HG02943 (cell line): Measurements from ENCODE around the gene PTCH2.

Experiments
- ATAC-seq: cut with Tn5 transposase; IDR thresholded peaks from one replicate; pipeline ENCODE4 v1.9.1; 2021; ENCODE audit warnings: mild to moderate bottlenecking, low read depth, moderate library complexity; ENCODE audit not compliant: unreplicated experiment

Gene PTCH2, protein sequence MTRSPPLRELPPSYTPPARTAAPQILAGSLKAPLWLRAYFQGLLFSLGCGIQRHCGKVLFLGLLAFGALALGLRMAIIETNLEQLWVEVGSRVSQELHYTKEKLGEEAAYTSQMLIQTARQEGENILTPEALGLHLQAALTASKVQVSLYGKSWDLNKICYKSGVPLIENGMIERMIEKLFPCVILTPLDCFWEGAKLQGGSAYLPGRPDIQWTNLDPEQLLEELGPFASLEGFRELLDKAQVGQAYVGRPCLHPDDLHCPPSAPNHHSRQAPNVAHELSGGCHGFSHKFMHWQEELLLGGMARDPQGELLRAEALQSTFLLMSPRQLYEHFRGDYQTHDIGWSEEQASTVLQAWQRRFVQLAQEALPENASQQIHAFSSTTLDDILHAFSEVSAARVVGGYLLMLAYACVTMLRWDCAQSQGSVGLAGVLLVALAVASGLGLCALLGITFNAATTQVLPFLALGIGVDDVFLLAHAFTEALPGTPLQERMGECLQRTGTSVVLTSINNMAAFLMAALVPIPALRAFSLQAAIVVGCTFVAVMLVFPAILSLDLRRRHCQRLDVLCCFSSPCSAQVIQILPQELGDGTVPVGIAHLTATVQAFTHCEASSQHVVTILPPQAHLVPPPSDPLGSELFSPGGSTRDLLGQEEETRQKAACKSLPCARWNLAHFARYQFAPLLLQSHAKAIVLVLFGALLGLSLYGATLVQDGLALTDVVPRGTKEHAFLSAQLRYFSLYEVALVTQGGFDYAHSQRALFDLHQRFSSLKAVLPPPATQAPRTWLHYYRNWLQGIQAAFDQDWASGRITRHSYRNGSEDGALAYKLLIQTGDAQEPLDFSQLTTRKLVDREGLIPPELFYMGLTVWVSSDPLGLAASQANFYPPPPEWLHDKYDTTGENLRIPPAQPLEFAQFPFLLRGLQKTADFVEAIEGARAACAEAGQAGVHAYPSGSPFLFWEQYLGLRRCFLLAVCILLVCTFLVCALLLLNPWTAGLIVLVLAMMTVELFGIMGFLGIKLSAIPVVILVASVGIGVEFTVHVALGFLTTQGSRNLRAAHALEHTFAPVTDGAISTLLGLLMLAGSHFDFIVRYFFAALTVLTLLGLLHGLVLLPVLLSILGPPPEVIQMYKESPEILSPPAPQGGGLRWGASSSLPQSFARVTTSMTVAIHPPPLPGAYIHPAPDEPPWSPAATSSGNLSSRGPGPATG

DNA sequence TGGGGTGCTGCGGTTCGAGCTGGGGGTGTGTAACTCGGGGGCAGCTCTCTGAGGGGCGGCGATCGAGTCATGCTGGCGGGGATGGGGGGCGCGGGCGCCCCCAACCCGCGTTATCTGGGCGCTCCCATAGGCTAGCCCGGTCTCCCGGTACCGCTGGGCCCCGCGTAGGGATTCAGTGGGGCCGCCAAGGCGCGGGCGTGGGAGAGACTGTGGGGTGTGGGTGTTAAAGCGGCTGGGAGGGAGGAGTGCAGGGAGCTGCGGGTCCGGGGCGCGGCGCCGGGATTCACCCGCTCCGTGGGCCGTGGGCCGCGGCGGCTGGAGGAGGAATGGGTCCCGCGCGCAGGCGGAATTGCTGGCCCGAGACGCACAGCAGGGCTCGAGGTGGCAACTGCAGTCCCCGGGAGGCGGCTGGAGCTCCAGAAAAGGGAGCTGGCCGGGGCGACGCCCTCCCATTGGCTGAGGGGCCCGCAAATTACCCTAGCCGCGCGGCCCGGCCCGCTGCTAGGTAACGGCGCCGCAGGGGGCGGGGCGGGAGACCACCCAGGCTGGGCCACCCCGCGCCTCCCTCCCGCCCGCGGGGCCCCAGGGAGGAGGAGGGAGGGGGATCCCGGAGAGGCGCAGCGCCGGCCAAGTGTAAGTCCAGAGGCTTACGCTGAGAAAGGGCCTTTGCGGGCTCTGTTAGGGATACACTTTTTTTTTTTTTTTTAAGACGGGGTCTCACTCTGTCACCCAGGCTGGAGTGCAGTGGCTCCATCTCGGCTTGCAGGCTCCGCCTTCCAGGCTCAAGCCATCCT lies at the start of gene PTCH2:
Gene PTCH2, minus strand, starts transcription at position 392 of the 794 bp plus-strand sequence. Its CDS starts 321 bp downstream, at position 71.
- no peak for ATAC-seq

- no peak for ATAC-seq
Measured at GRCh38 chr1:44890007-44890406, 47.0 kb upstream of the PTCH2 start.

GRCh38 chr1:44885406-44885805 lies 42.4 kb upstream of the PTCH2 start:
- ATAC-seq = no peak

GRCh38 chr1:44884746-44885145 lies 41.7 kb upstream of the PTCH2 start:
- no peak for ATAC-seq

- no peak for ATAC-seq
Measured at GRCh38 chr1:44881011-44881632, 38.1 kb upstream of the PTCH2 start.

DNA sequence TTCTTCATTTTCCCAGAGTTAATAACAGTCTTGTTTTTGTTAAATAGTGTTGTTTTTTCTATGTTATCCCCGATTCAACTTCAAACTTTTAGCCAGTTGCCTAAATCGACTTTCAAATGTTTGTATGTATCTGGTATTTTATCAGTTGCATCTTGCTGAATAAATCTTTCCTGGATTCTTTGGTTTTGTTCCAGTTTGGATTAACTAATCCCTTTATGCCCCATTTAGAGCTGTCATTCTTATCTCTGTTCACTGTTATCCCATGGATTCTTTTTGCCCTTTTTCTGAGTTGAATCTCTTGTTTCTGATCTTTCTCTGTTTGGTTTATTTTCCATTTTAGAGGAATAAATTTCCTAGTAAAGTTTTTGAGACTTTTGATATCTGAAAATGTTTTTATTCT lies 31.1 kb upstream of the PTCH2 start:
- no peak for ATAC-seq

DNA sequence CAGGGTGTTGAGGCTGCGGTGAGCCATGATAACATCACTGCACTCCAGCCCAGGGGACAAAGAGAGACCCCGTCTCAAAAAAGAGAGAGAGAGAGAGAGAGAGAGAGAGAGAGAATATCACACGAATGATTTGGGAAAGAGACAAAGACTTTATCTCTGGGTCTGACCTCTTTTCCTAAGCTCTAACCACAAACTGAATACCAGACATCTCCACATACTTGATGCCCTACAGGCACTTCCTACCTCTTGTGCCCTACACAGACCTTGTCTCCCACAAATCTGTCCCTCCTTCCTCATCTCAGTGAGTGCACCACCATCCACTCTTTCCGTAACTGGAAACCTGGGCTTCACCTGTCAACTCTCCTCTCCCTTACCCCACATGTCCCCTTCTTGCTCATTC lies 27.0 kb upstream of the PTCH2 start:
- ATAC-seq = no peak

- no peak for ATAC-seq
Measured at GRCh38 chr1:44867801-44868200, 24.7 kb upstream of the PTCH2 start.

- ATAC-seq = no peak
Measured at GRCh38 chr1:44862829-44863401, 19.9 kb upstream of the PTCH2 start.

DNA sequence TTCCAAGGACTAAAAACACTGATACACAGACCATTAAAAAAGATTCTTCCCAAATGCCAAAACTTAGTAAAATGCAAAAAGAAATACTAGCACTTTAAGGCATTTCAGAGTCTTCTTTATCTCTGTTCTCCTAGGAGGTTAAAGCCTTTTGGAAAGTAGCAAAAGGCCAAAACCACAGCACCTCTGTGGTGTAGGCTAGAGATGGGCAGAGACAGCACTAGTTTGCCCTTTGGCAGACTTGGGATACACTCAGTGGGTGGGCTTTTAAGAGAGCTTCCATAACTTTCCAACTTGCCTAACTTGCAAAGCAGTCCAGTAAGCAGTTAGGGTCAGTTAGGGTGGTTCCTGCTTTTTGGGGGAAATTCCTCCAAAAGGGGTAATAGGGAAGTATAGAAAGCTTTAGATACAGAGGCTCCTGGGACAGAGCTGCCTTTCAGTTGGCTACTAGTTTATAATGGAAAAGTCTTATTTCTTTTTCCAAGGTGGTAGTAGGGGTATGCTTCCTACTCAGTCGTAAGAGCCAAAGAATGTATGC lies 17.9 kb upstream of the PTCH2 start:
- ATAC-seq = no peak

DNA sequence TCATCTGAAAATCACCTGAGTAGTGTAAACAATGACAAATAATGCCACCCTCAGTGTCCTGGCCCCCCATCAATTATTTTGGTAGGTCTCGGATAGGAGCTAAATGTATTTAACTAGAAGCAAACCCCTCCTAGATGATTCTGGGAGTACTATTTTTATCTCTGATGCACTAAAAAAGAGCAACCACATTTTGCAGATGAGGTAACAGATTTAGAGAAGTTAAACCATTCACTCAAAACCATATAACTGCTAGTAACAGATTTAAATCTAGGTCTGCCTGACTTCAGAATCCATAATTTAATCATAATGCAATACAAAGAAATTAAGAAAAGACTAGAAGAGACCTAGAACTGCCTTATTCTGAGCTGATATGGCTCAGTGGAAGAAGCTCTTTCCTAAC lies 17.3 kb upstream of the PTCH2 start:
- no peak for ATAC-seq

DNA sequence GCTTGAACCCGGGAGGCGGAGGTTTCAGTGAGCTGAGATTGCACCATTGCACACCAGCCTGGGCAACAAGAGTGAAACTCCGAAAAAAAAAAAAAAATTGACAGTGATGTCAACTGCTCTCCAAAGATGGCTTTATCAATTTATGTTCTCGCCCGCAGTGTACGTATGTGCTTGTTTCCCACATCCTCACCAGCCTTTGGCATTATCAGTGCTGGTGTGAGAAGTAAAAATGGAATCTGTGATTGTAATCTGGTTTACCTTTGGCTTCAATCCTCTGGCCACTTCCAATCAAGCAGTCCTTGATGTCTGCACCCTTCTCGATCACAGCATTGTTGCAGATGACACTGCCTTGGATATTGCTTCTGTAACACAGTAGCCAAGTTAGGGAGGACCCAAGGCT lies 14.4 kb upstream of the PTCH2 start:
- ATAC-seq = no peak

DNA sequence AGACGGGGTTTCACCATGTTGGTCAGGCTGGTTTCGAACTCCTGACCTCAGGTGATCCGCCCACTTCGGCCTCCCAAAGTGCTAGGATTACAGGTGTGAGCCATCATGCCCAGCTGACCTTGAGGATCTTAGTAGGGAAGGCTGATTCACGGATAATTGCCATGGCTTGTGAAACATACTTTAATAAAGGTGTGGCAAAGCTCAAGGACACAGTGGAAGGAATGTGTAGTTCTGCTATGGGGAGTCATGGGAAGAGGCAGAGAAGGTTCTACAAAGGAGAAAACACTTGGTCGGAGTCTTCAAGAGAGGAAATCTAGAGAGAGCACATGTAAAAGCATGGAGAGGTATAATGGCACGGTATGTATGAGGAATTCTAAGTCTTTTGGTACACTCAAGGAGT lies 12.7 kb upstream of the PTCH2 start:
- no peak for ATAC-seq

DNA sequence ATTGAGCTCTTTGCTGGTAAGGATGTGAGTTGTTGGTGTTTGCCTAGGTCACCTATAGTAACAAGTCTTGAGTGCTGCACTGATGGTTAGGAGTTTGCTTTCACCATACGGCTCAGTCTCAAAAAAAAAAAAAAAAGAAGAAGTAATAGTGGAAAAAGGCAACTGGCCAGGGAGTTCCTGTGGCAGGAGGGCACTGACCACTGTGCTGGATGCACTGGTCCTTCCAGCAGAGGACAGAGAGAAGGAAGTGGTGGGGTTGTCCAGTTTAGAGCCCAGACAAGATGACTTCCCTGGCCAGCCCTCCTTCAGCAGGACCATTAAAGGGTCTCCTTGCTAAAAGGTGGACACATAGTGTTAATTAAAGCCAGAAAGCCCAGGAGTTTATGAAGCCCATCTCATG lies 11.9 kb upstream of the PTCH2 start:
- no peak for ATAC-seq

DNA sequence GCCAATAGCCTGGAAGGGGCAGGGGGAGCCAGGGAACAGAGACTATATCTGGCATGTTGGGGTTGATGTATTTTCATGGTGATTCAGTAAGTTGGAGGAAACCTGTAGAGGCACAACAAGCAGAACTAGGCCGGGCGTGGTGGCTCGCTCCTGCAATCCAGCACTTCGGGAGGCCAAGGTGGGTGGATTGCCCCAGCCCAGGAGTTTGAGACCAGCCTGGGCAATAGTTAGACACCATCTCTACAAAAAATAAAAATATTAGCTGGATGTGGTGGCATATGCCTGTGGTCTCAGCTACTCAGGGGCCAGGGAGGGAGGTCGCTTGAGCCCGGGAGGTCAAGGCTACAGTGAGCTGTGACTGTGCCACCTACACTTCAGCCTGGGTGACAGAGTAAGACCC lies 10.1 kb upstream of the PTCH2 start:
- ATAC-seq = no peak

DNA sequence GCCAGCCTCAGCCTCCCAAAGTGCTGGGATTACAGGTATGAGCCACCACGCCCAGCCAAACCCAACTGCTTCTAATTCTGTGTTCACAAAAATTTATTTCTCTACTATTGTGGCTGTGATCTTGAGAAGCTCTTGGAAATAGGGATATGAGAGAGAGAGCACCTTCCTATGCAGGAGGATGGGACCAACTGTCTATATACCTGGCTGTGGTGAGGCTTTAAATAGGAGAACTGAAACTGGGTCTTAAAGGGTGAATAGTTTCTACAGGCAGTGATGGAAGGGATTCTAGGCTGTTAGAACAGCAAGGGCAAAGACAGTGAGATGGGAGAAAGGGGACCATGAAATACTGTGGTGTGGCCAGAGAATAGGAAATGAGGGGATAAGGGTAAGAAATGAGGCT lies 8.3 kb upstream of the PTCH2 start:
- no peak for ATAC-seq

DNA sequence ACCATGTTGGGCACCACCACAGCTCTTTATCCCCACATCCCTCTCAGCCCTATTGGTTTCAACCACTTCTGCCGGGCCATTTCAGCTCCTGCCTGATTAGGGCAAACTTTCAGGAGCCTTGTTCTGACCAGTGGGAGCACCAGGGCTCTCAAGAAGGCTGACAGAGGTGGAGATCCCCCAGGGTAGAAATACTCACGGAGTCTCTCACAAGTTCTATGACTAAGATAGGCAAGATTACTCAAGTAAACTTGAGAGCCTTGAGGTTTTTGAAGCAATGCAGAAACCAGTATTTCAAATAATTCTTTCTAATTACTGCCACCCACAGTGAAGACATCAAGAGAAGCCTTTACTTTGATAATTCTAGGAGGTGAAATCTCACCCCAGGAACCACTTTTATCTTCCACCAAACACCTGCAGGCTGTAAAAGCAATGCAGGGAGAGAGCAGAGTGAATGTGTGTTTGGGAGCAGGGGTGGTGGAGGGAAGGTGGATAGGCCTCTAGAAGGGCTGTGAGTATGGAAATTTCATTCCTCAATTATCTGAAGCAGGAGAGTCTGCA lies 6.6 kb upstream of the PTCH2 start:
- ATAC-seq = no peak

GRCh38 chr1:44848456-44849181 lies 5.6 kb upstream of the PTCH2 start:
- no peak for ATAC-seq
